Suprapubic skin (tissue), 4 donors: ENCODE data around the gene MAPKAPK3.

Source experiments
- EP300 ChIP-seq: sonication (generic); formaldehyde crosslinking; IDR thresholded peaks from one replicate; pipeline ENCODE4 v1.6.1; 2017; ENCODE audit warnings: antibody characterized with exemption
- POLR2A ChIP-seq, 2 donors: fragments of 450-650 bp; IDR thresholded peaks; one replicate each; pipeline ENCODE4 v1.6.1; 2017; ENCODE audit warnings: antibody characterized with exemption in 2 of 2, mild to moderate bottlenecking in 2 of 2, moderate library complexity in 2 of 2
- POLR2AphosphoS5 ChIP-seq, 3 donors: sonication (generic); formaldehyde crosslinking; IDR thresholded peaks; one replicate each; pipeline ENCODE4 v1.6.1; 2017; ENCODE audit warnings: antibody characterized with exemption in 3 of 3
- TF ChIP-seq, protein P1 (sequence below), 2 donors: fragments of 200-600 bp in 1 of 2; fragments of 450-650 bp in 1 of 2; sonication (generic) in 1 of 2; IDR thresholded peaks; one replicate each; pipeline ENCODE4 v1.5.1; 2016 to 2019; ENCODE audit warnings: antibody characterized with exemption in 2 of 2, mild to moderate bottlenecking in 1 of 2, moderate library complexity in 1 of 2

DNA sequence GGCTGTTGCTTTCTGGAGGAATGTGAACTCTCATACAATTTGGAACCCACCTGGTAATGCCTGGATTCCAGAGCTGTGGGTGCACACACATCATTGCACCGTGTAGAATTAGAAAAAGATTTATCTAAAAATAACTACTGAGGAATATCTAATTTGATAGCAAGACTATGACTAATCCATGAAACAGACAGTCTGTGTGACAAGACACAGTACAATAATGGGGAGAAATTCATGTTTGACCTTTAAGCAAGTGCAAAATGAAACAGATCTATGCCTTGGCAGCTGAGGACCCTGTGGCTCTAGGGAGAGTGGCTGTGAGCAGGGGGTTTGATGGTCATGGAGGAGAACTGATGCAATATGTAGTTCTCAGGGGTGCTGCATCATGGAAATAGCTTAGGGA lies 49.9 kb downstream of the MAPKAPK3 start:
- TF ChIP-seq, protein P1, sequence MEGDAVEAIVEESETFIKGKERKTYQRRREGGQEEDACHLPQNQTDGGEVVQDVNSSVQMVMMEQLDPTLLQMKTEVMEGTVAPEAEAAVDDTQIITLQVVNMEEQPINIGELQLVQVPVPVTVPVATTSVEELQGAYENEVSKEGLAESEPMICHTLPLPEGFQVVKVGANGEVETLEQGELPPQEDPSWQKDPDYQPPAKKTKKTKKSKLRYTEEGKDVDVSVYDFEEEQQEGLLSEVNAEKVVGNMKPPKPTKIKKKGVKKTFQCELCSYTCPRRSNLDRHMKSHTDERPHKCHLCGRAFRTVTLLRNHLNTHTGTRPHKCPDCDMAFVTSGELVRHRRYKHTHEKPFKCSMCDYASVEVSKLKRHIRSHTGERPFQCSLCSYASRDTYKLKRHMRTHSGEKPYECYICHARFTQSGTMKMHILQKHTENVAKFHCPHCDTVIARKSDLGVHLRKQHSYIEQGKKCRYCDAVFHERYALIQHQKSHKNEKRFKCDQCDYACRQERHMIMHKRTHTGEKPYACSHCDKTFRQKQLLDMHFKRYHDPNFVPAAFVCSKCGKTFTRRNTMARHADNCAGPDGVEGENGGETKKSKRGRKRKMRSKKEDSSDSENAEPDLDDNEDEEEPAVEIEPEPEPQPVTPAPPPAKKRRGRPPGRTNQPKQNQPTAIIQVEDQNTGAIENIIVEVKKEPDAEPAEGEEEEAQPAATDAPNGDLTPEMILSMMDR (IDR thresholded peaks at IDR 0.05), result no peak
- TF ChIP-seq POLR2AphosphoS5 (IDR thresholded peaks at IDR 0.05), result no peak
- TF ChIP-seq POLR2A (IDR thresholded peaks at IDR 0.05), result no peak
- TF ChIP-seq EP300, result no peak
